Measurements from ENCODE around the gene GPR26. TPM values are rescaled to one million over a fixed set of nuclear protein-coding genes. Genes with fewer than 3 reads are reported as not detected.

Gene GPR26
- total RNA-seq, 4 donors from 2014 or later, result not detected

DNA sequence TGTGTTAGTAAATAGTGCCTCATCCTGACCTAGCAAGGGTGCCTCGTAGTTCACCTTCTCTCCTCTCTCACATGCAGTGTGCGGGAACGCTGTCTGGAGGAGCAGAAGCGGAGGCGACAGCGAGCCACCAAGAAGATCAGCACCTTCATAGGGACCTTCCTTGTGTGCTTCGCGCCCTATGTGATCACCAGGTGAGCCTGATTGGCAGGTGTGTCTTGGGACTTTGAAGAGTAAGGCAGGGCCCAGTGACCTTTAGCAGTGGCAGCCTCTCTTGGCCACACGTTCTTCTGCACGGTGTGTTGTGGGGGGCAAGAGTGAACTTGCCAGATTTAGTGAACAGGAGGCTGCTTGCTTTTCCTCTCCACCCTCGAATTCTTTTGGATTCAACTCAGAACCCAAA, 8.6 kb downstream of the GPR26 start:
- DNase-seq (ENCODE audit: low spot score in 2 of 2), result no peak
- TF ChIP-seq CTCF (IDR thresholded peaks at IDR 0.05), result no peak
- no peak for TF ChIP-seq POLR2AphosphoS5 (IDR thresholded peaks at IDR 0.05)
- no peak for TF ChIP-seq POLR2A (IDR thresholded peaks at IDR 0.05)
- TF ChIP-seq EP300 (IDR thresholded peaks at IDR 0.05), result no peak
- Histone ChIP-seq H3K36me3 (no peaks in the 10 kb centered on the region), H3K27ac (no peak overlapping the region), H3K9me3 (no peaks in the 10 kb centered on the region), H3K4me1 (no peaks in the 10 kb centered on the region), H3K27me3 (peaks cover 25% of the 10 kb centered on the region), H3K4me3 (no peak overlapping the region)
- WGBS, result 71% methylated on average over 11 of the region's 11 CpGs

DNA sequence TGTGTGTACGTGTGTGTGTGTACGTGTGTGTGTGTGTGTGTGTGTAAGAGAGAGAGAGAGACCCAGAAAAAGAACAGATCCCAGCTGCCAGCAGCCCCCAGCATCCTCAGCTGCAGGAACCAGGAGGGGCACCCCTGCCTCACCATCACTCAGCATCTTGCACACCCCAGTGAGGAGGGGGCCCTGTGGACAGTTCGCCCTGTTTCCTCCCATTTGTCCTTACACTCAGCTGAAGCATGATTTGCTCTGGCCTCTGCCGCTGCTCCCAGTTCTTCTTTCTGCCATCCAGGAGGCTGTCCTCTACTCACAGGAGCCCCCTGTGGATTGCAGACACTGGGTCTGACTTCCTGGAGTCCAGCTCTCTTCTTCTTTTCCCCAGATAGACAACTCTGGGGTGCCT, 9.7 kb downstream of the GPR26 start:
- Histone ChIP-seq H3K27ac (no peak overlapping the region), H3K4me3 (no peak overlapping the region), H3K4me1 (no peaks in the 10 kb centered on the region), H3K36me3 (no peaks in the 10 kb centered on the region), H3K27me3 (peaks cover 23% of the 10 kb centered on the region), H3K9me3 (no peaks in the 10 kb centered on the region)
- 48% methylated on average over 4 of the region's 4 CpGs for WGBS
- TF ChIP-seq CTCF (IDR thresholded peaks at IDR 0.05), result no peak
- no peak for TF ChIP-seq EP300 (IDR thresholded peaks at IDR 0.05)
- TF ChIP-seq POLR2A (IDR thresholded peaks at IDR 0.05), result no peak
- TF ChIP-seq POLR2AphosphoS5 (IDR thresholded peaks at IDR 0.05), result no peak
- DNase-seq (ENCODE audit: low spot score in 2 of 2), result no peak

GRCh38 chr10:123677556-123677955, 11.4 kb downstream of the GPR26 start:
- H3K27ac ChIP-seq, result no peak overlapping the region
- no peaks in the 10 kb centered on the region for H3K4me1 ChIP-seq
- DNase-seq (ENCODE audit: low spot score in 2 of 2), result peak in 1 of 2 donors; percentile 47
- no peaks in the 10 kb centered on the region for H3K36me3 ChIP-seq
- TF ChIP-seq EP300 (IDR thresholded peaks at IDR 0.05) (no peak), POLR2AphosphoS5 (IDR thresholded peaks at IDR 0.05) (no peak), POLR2A (IDR thresholded peaks at IDR 0.05) (no peak), CTCF (IDR thresholded peaks at IDR 0.05) (no peak)
- no peaks in the 10 kb centered on the region for H3K9me3 ChIP-seq
- no peak overlapping the region for H3K4me3 ChIP-seq
- H3K27me3 ChIP-seq, result peaks cover 20% of the 10 kb centered on the region
- WGBS, result 83% methylated on average over 5 of the region's 6 CpGs

GRCh38 chr10:123678376-123678775, 12.2 kb downstream of the GPR26 start:
- Histone ChIP-seq H3K4me3 (no peak overlapping the region), H3K27ac (no peak overlapping the region), H3K4me1 (no peaks in the 10 kb centered on the region), H3K9me3 (no peaks in the 10 kb centered on the region), H3K27me3 (peaks cover 25% of the 10 kb centered on the region), H3K36me3 (no peaks in the 10 kb centered on the region)
- 68% methylated on average over 5 of the region's 5 CpGs for WGBS
- DNase-seq (ENCODE audit: low spot score in 2 of 2), result peak in 1 of 2 donors; percentile 16
- TF ChIP-seq EP300 (IDR thresholded peaks at IDR 0.05), result no peak
- TF ChIP-seq CTCF (IDR thresholded peaks at IDR 0.05), result no peak
- no peak for TF ChIP-seq POLR2AphosphoS5 (IDR thresholded peaks at IDR 0.05)
- TF ChIP-seq POLR2A (IDR thresholded peaks at IDR 0.05), result no peak

GRCh38 chr10:123681285-123681684, 15.1 kb downstream of the GPR26 start:
- H3K27ac ChIP-seq, result no peak overlapping the region
- no peak for TF ChIP-seq CTCF (IDR thresholded peaks at IDR 0.05)
- TF ChIP-seq POLR2AphosphoS5 (IDR thresholded peaks at IDR 0.05), result no peak
- TF ChIP-seq EP300 (IDR thresholded peaks at IDR 0.05), result no peak
- TF ChIP-seq POLR2A (IDR thresholded peaks at IDR 0.05), result no peak
- peaks cover 32% of the 10 kb centered on the region for H3K27me3 ChIP-seq
- H3K36me3 ChIP-seq, result no peaks in the 10 kb centered on the region
- DNase-seq (ENCODE audit: low spot score in 2 of 2), result no peak
- H3K4me3 ChIP-seq, result no peak overlapping the region
- WGBS, result 67% methylated on average over 9 of the region's 9 CpGs
- no peaks in the 10 kb centered on the region for H3K4me1 ChIP-seq
- H3K9me3 ChIP-seq, result no peaks in the 10 kb centered on the region

All from suprapubic skin (tissue), 4 donors.